ENCODE measurements around the gene PXYLP1. TPM values are rescaled to one million over a fixed set of nuclear protein-coding genes. Genes with fewer than 3 reads are reported as not detected.

PXYLP1 gene
- total and polyA plus RNA-seq, 9 of the 15 experiments (the other 6 are each of a cell fraction or from before 2014, with no cell fraction given): 0.80 to 2.9 (median 1.3) TPM

GRCh38 chr3:141321109-141321497 lies 89.5 kb downstream of the PXYLP1 start:
- no peak; the same call in 2 of the 3 replicates for ATAC-seq
- CTCF ChIA-PET (ENCODE audit: low intra/inter-chr PET ratio): no interaction called here

More at GRCh38 chr3:141321109-141321497, 89.5 kb downstream of the PXYLP1 start:
- H3K9me3 ChIP-seq (replicated peaks; ENCODE audit: control insufficient read depth, insufficient read depth, low read depth, low read length): no peaks in the 10 kb centered on the region; the same call in 1 of the 2 replicates
- no peaks in the 10 kb centered on the region for H3K9me1 ChIP-seq (ENCODE audit: control insufficient read depth, insufficient read depth, low read length)
- DNase-seq (ENCODE audit: extremely low read depth in 1 of 4, low spot score in 3 of 4) (no peak), FAIRE-seq (no peak)
- H3K27ac ChIP-seq (ENCODE audit: extremely low read depth, low read depth, low read length): no peak overlapping the region
- peak overlapping the region; percentile 25; the same call in 1 of the 2 replicates for H2AFZ ChIP-seq (ENCODE audit: low read depth, low read length)
- H4K20me1 ChIP-seq (replicated peaks; ENCODE audit: control insufficient read depth, insufficient read depth, low read length): no peaks in the 10 kb centered on the region
- in situ Hi-C loops (cut with MboI) (no loop called here), intact Hi-C loops (cut with micrococcal nuclease) (no loop called here)
- no peak overlapping the region for H3K9ac ChIP-seq (ENCODE audit: insufficient read depth in 1 of 2, low read depth in 2 of 2, low read length in 2 of 2)
- no peaks in the 10 kb centered on the region for H3K27me3 ChIP-seq (ENCODE audit: control insufficient read depth in 2 of 2, insufficient read depth in 2 of 2, low read length in 2 of 2)
- TF ChIP-seq TBL1XR1 (IDR thresholded peaks at IDR 0.05; ENCODE audit: low read length in 2 of 2) (no peak), NR4A1 (CRISPR knock-in tag; IDR thresholded peaks at IDR 0.05) (no peak), NR4A1 (tag; IDR thresholded peaks at IDR 0.05) (no peak), ZNF668 (CRISPR knock-in tag; IDR thresholded peaks at IDR 0.05) (no peak), POLR2H (tag; IDR thresholded peaks at IDR 0.05; ENCODE audit: low read depth) (no peak), CHD4 (IDR thresholded peaks at IDR 0.05; ENCODE audit: insufficient read depth, insufficient replicate concordance, low read depth, low read length, poor library complexity, severe bottlenecking) (no peak), RBM14 (IDR thresholded peaks at IDR 0.05; ENCODE audit: borderline replicate concordance, insufficient read depth, low read depth, low read length) (no peak), SNIP1 (IDR thresholded peaks at IDR 0.05; ENCODE audit: low read depth) (no peak), SRSF7 (optimal IDR thresholded peaks at IDR 0.05; ENCODE audit: low read depth, low read length) (no peak), RUNX1 (IDR thresholded peaks at IDR 0.05; ENCODE audit: low read depth) (no peak), BHLHE40 (IDR thresholded peaks at IDR 0.05; ENCODE audit: low read length) (0 out of 2 replicates have a peak, but pooled peaks have one; percentile 11), ZNF140 (CRISPR knock-in tag; IDR thresholded peaks at IDR 0.05) (no peak), ZFX (CRISPR knock-in tag; IDR thresholded peaks at IDR 0.05) (no peak), PRMT5 (CRISPR knock-in tag; IDR thresholded peaks at IDR 0.05) (no peak), ZNF217 (CRISPR knock-in tag; IDR thresholded peaks at IDR 0.05) (no peak), ZBTB33 (CRISPR knock-in tag; IDR thresholded peaks at IDR 0.05) (no peak), JUND (IDR thresholded peaks at IDR 0.05; ENCODE audit: borderline replicate concordance, low read depth, low read length) (0 out of 2 replicates have a peak, but pooled peaks have one; percentile 18), JUND (tag; IDR thresholded peaks at IDR 0.05; ENCODE audit: borderline replicate concordance, low read depth, low read length) (no peak), FOSL1 (tag; conservative IDR thresholded peaks at IDR 0.05) (peak; percentile 41; the same call in 1 of the 2 replicates), ZNF316 (IDR thresholded peaks at IDR 0.05) (no peak)
- H3K36me3 ChIP-seq (ENCODE audit: control insufficient read depth, insufficient read depth, low read length): no peaks in the 10 kb centered on the region
- no peaks in the 10 kb centered on the region for H3K79me2 ChIP-seq (ENCODE audit: control insufficient read depth, insufficient read depth, low read length)
- peaks cover 0 to 3% of the 10 kb centered on the region in 2 experiments; a peak in 1 of 5 replicates for H3K4me1 ChIP-seq (replicated peaks in 1 of 2; ENCODE audit: control insufficient read depth in 2 of 2, insufficient read depth in 2 of 2, low read length in 2 of 2)
- no peak overlapping the region for H3K4me2 ChIP-seq (ENCODE audit: insufficient read depth, low read length)
- H3K4me3 ChIP-seq: no peak overlapping the region
- no TSS peak for BruUV-seq (replicated peaks)
- WGBS (ENCODE audit: insufficient coverage, low coverage, missing lambda C conversion rate): 27% methylated on average over 1 of the region's 1 CpG
- POLR2A ChIA-PET: no interaction called here

Data from K562 (cell line).